B cell (primary cell): ENCODE measurements around the gene C12orf75. TPM values are rescaled to one million over a fixed set of nuclear protein-coding genes. Genes with fewer than 3 reads are reported as not detected.

Source experiments
- ATAC-seq: fragments of 200-7000 bp; cut with Tn5 transposase; one replicate; pipeline ENCODE4 v1.10.0; 2021; ENCODE audit warnings: low read depth, mild to moderate bottlenecking, moderate number of reproducible peaks, moderate library complexity
- CTCF ChIA-PET: fragments of 350-600 bp; sonication (Branson Sonifier 250); formaldehyde crosslinking; loops from one replicate; lab custom pipeline; 2021; ENCODE audit warnings: antibody characterized with exemption, inconsistent platforms; lab: Charles Lee
- POLR2A ChIA-PET: fragments of 350-600 bp; sonication (Branson Sonifier 250); formaldehyde crosslinking; loops from one replicate; lab custom pipeline; 2021; ENCODE audit warnings: antibody characterized with exemption; lab: Charles Lee
- DNase-seq: peaks from one replicate; pipeline ENCODE4 v3.0.0; 2013
- H2AFZ ChIP-seq: 2 replicates; pipeline ENCODE4 v1.6.1; 2012; ENCODE audit warnings: mild to moderate bottlenecking, low read depth, low read length; ENCODE audit not compliant: insufficient read depth, poor library complexity, severe bottlenecking
- H3K27ac ChIP-seq, 2 donors: 1 replicate in 1 of 2; 2 replicates in 1 of 2; pipeline ENCODE4 v1.5.1; 2012 to 2013; ENCODE audit warnings: low read length in 2 of 2, mild to moderate bottlenecking in 2 of 2, moderate library complexity in 1 of 2
- H3K27me3 ChIP-seq, 4 experiments: fragments of 200-600 bp in 1 of 4; sonication (generic) in 1 of 4; replicated peaks in 1 of 4; 1 replicate in 2 of 4; 2 replicates in 2 of 4; pipeline versions ENCODE4 v1.6.1 to v1.7.0; 2013 to 2016; ENCODE audit warnings: low read length in 3 of 4, mild to moderate bottlenecking in 2 of 4, mixed read lengths in 1 of 4, moderate library complexity in 1 of 4; ENCODE audit not compliant: insufficient read depth in 4 of 4, control insufficient read depth in 3 of 4; ENCODE audit errors: control extremely low read depth in 1 of 4
- H3K36me3 ChIP-seq, 2 experiments: replicated peaks in 1 of 2; 1 replicate in 1 of 2; 2 replicates in 1 of 2; pipeline versions ENCODE4 v1.6.1 to v1.7.1; 2013; ENCODE audit warnings: low read length in 1 of 2; ENCODE audit not compliant: insufficient read depth in 2 of 2, control insufficient read depth in 1 of 2; ENCODE audit errors: control extremely low read depth in 1 of 2, extremely low read depth in 1 of 2
- H3K4me1 ChIP-seq, 2 donors: fragments of 200-600 bp in 1 of 2; sonication (generic) in 1 of 2; 1 replicate in 1 of 2; 2 replicates in 1 of 2; pipeline versions ENCODE4 v1.5.1 to v1.6.1; 2013 to 2017; ENCODE audit warnings: low read length in 2 of 2; ENCODE audit not compliant: control insufficient read depth in 2 of 2, insufficient read depth in 2 of 2
- H3K4me2 ChIP-seq: replicated peaks from 2 replicates; pipeline ENCODE3; 2012; ENCODE audit warnings: mild to moderate bottlenecking, low read depth, low read length; ENCODE audit not compliant: poor library complexity, severe bottlenecking
- H3K4me3 ChIP-seq, 5 experiments: fragments of 200-600 bp in 1 of 5; sonication (generic) in 1 of 5; 1 replicate in 3 of 5; 2 replicates in 2 of 5; pipeline versions ENCODE4 v1.5.1 to v1.7.0; 2011 to 2016; ENCODE audit warnings: low read length in 4 of 5, mild to moderate bottlenecking in 4 of 5, low read depth in 2 of 5, control low read depth in 1 of 5, moderate library complexity in 1 of 5; ENCODE audit not compliant: insufficient read depth in 1 of 5; ENCODE audit errors: control extremely low read depth in 1 of 5, extremely low read depth in 1 of 5
- H3K79me2 ChIP-seq: fragments of 200-600 bp; sonication (generic); one replicate; pipeline ENCODE4 v1.6.0; 2016; ENCODE audit warnings: low read length; ENCODE audit not compliant: control insufficient read depth, insufficient read depth
- H3K9ac ChIP-seq: fragments of 200-600 bp; sonication (generic); 2 replicates; pipeline ENCODE4 v1.6.1; 2017; ENCODE audit warnings: mild to moderate bottlenecking, low read length, moderate library complexity
- H3K9me3 ChIP-seq, 3 donors: one replicate each; pipeline versions ENCODE4 v1.6.1 to v1.7.1; 2013; ENCODE audit warnings: low read length in 2 of 3; ENCODE audit not compliant: control insufficient read depth in 2 of 3, insufficient read depth in 1 of 3; ENCODE audit errors: control extremely low read depth in 1 of 3
- H4K20me1 ChIP-seq: 2 replicates; pipeline ENCODE4 v1.6.0; 2012; ENCODE audit warnings: mild to moderate bottlenecking, low read length; ENCODE audit not compliant: insufficient read depth, control insufficient read depth, poor library complexity, severe bottlenecking
- H3K27ac Mint-ChIP-seq: one replicate; pipeline ENCODE4 v1.8.0; 2021; ENCODE audit warnings: mixed read lengths
- H3K27me3 Mint-ChIP-seq: one replicate; pipeline ENCODE4 v1.8.0; 2021; ENCODE audit warnings: mixed read lengths
- H3K4me1 Mint-ChIP-seq: one replicate; pipeline ENCODE4 v1.8.0; 2021; ENCODE audit warnings: mixed read lengths
- H3K4me3 Mint-ChIP-seq: one replicate; pipeline ENCODE4 v1.8.0; 2021; ENCODE audit warnings: mixed read lengths
- H3K9me3 Mint-ChIP-seq: one replicate; pipeline ENCODE4 v1.8.0; 2022; ENCODE audit warnings: mixed read lengths; ENCODE audit not compliant: insufficient read depth
- EZH2 ChIP-seq: IDR thresholded peaks from 2 replicates; pipeline ENCODE4 v1.6.1; 2012; ENCODE audit warnings: borderline replicate concordance, low read depth, mild to moderate bottlenecking, moderate library complexity, low read length; ENCODE audit not compliant: insufficient read depth, poor library complexity, severe bottlenecking
- WGBS: methylation state at CpG from one replicate; pipeline ENCODE4 v1.1.5; 2013; ENCODE audit warnings: missing lambda C conversion rate; ENCODE audit not compliant: insufficient coverage; 5-methylcytosine and 5-hydroxymethylcytosine counted together
- intact Hi-C: fragments of 100-400 bp; cut with micrococcal nuclease; formaldehyde crosslinking; loops from one replicate; pipeline ENCODE4 v1.10.0; 2022
- polyA plus RNA-seq: library from polyadenylated mRNA; depleted of rRNA; stranded (reverse); fragments of >200 nt; gene quantifications from 2 replicates; pipeline ENCODE4 v1.2.3, GENCODE V29; 2012
- total RNA-seq, 2 donors: library from RNA; stranded (reverse); fragments of 120-200 nt in 1 of 2; gene quantifications; 1 replicate in 1 of 2; 2 replicates in 1 of 2; pipeline versions ENCODE4 v1.2.3 to v1.2.4, GENCODE V29; 2013 to 2022
- TF ChIP-seq, protein P1 (sequence below): fragments of 200-600 bp; IDR thresholded peaks from one replicate; pipeline ENCODE4 v1.8.0; 2022; ENCODE audit warnings: antibody characterized with exemption, mild to moderate bottlenecking

Gene C12orf75
- total and polyA plus RNA-seq, 2 donors (not counting 1 experiment from before 2014, with no cell fraction given): 8.5 to 12.9 TPM

DNA sequence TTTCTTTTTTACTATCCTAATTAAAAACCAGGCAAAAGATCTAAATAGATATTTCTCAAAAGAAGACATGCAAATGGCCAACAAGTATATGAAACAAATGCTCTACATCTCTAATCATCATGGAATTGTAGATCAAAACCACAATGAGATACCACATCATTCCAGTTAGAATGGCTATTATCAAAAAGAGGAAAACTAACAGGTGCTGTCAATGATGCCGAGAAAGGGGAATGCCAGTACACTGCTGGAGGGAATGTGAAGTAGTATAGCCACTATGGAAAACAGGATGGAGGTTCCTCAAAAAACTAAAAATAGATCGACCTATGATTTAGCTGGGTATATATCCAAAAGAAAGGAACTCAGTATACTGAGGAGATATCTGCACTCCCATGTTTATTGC lies 39.0 kb upstream of the C12orf75 start:
- POLR2A ChIA-PET: no interaction called here
- H3K9me3 ChIP-seq: no peaks in the 10 kb centered on the region
- H3K36me3 ChIP-seq: no peaks in the 10 kb centered on the region
- intact Hi-C loops: no loop called here
- no peaks in the 10 kb centered on the region for H4K20me1 ChIP-seq
- H3K9ac ChIP-seq: no peak overlapping the region
- TF ChIP-seq, protein P1, sequence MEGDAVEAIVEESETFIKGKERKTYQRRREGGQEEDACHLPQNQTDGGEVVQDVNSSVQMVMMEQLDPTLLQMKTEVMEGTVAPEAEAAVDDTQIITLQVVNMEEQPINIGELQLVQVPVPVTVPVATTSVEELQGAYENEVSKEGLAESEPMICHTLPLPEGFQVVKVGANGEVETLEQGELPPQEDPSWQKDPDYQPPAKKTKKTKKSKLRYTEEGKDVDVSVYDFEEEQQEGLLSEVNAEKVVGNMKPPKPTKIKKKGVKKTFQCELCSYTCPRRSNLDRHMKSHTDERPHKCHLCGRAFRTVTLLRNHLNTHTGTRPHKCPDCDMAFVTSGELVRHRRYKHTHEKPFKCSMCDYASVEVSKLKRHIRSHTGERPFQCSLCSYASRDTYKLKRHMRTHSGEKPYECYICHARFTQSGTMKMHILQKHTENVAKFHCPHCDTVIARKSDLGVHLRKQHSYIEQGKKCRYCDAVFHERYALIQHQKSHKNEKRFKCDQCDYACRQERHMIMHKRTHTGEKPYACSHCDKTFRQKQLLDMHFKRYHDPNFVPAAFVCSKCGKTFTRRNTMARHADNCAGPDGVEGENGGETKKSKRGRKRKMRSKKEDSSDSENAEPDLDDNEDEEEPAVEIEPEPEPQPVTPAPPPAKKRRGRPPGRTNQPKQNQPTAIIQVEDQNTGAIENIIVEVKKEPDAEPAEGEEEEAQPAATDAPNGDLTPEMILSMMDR: no peak
- no peak for TF ChIP-seq EZH2
- H3K27me3 ChIP-seq: peaks cover 0 to 2% (median 0%) of the 10 kb centered on the region in 4 experiments
- Mint-ChIP-seq H3K4me3 (no peak overlapping the region), H3K27ac (no peak overlapping the region), H3K27me3 (peaks cover 16% of the 10 kb centered on the region), H3K9me3 (no peaks in the 10 kb centered on the region), H3K4me1 (no peaks in the 10 kb centered on the region)
- no peak overlapping the region for H3K4me3 ChIP-seq
- no peak overlapping the region for H2AFZ ChIP-seq
- WGBS: 90% methylated on average over 1 of the region's 2 CpGs
- DNase-seq (no peak), ATAC-seq (no peak)
- H3K4me1 ChIP-seq: no peaks in the 10 kb centered on the region
- no peak overlapping the region for H3K27ac ChIP-seq
- CTCF ChIA-PET: no interaction called here
- no peak overlapping the region for H3K4me2 ChIP-seq
- H3K79me2 ChIP-seq: no peaks in the 10 kb centered on the region

DNA sequence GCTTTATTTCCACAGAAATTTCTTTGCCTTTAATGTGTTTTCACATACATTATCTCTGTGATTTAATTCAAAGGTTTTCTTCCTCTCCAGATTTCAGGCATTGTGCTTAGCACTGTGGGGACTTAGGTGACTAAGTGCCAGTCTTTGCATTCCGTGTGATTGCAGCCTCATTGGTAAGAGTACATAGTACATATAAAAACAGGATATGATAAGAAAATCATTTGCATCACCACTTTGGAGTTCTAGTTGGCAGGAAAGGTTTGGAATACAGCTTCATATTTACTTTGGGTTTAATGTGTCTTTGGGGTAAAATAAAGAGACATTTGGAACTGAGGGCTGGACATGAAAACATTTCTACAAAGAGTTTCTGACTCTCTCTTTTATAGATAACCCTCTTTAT lies 37.8 kb upstream of the C12orf75 start:
- CTCF ChIA-PET: interaction anchor here (1.1 kb wide), 1 partner anchor 90 kb away, joined by 4 read pairs; no protein-coding TSS in a partner anchor
- H4K20me1 ChIP-seq: no peaks in the 10 kb centered on the region
- H3K79me2 ChIP-seq: no peaks in the 10 kb centered on the region
- no peak overlapping the region for H3K27ac ChIP-seq
- H2AFZ ChIP-seq: no peak overlapping the region
- WGBS: no CpG with 5 or more reads among the region's 1 CpG
- peaks cover 16% of the 10 kb centered on the region for H3K27me3 Mint-ChIP-seq
- peaks cover under 1% of the 10 kb centered on the region for H3K9me3 Mint-ChIP-seq
- peaks cover 0 to 2% (median 0%) of the 10 kb centered on the region in 4 experiments for H3K27me3 ChIP-seq
- H3K4me3 ChIP-seq: no peak overlapping the region
- ATAC-seq (no peak), DNase-seq (no peak)
- no peak overlapping the region for H3K4me3 Mint-ChIP-seq
- no peaks in the 10 kb centered on the region for H3K4me1 Mint-ChIP-seq
- peaks cover 0 to 3% (median 0%) of the 10 kb centered on the region in 3 donors for H3K9me3 ChIP-seq
- POLR2A ChIA-PET: no interaction called here
- intact Hi-C loops: no loop called here
- no peak overlapping the region for H3K27ac Mint-ChIP-seq
- no peak overlapping the region for H3K9ac ChIP-seq
- no peaks in the 10 kb centered on the region for H3K36me3 ChIP-seq
- no peaks in the 10 kb centered on the region for H3K4me1 ChIP-seq
- TF ChIP-seq EZH2: no peak
- TF ChIP-seq, protein P1: no peak
- no peak overlapping the region for H3K4me2 ChIP-seq
